Left hindlimb (tissue), 1 donor: Measurements from ENCODE around the gene PI4KB.

Source experiments
- DNase-seq: peaks from one replicate; pipeline ENCODE4 v3.0.0-alpha.2; 2018

PI4KB gene

GRCh38 chr1:151311011-151311410, 16.2 kb downstream of the PI4KB start:
- DNase-seq = no peak

GRCh38 chr1:151309811-151310323, 17.3 kb downstream of the PI4KB start:
- DNase-seq = peak; percentile 56

- no peak for DNase-seq
Measured at GRCh38 chr1:151294742-151295462, 32.3 kb downstream of the PI4KB start.

- DNase-seq = no peak
Measured at GRCh38 chr1:151293093-151293492, 34.1 kb downstream of the PI4KB start.

GRCh38 chr1:151292207-151293030, 34.8 kb downstream of the PI4KB start:
- DNase-seq = no peak

- no peak for DNase-seq
Measured at GRCh38 chr1:151290709-151291303, 36.4 kb downstream of the PI4KB start.

- no peak for DNase-seq
Measured at GRCh38 chr1:151289991-151290708, 37.1 kb downstream of the PI4KB start.

GRCh38 chr1:151289080-151289935, 37.9 kb downstream of the PI4KB start:
- no peak for DNase-seq

GRCh38 chr1:151288502-151288901, 38.7 kb downstream of the PI4KB start:
- DNase-seq = no peak

- no peak for DNase-seq
Measured at GRCh38 chr1:151287767-151288500, 39.3 kb downstream of the PI4KB start.

- DNase-seq = no peak
Measured at GRCh38 chr1:151287341-151287699, 39.9 kb downstream of the PI4KB start.

GRCh38 chr1:151286619-151287340, 40.4 kb downstream of the PI4KB start:
- DNase-seq = no peak

- no peak for DNase-seq
Measured at GRCh38 chr1:151284013-151284577, 43.1 kb downstream of the PI4KB start.

GRCh38 chr1:151282883-151283725, 44.1 kb downstream of the PI4KB start:
- DNase-seq = peak; percentile 52

- DNase-seq = peak; percentile 100
Measured at GRCh38 chr1:151281969-151282882, 45.0 kb downstream of the PI4KB start, which contains the start of gene ZNF687. TSS of gene ZNF687 (plus strand) at chr1:151282299. CDS start at chr1:151286292, 3,993 bp downstream.

- peak; percentile 98 for DNase-seq
Measured at GRCh38 chr1:151281225-151281968, 45.8 kb downstream of the PI4KB start.

GRCh38 chr1:151277249-151277648, 50.0 kb downstream of the PI4KB start:
- no peak for DNase-seq
